H1 (cell line): ENCODE data around the gene STRIP2. TPM values are rescaled to one million over a fixed set of nuclear protein-coding genes. Genes with fewer than 3 reads are reported as not detected.

ENCODE experiments used
- CTCF ChIA-PET: fragments of 300-600 bp; sonication (Branson Sonifier 250); formaldehyde crosslinking; loops from one replicate; lab custom pipeline; 2021; ENCODE audit not compliant: partially characterized antibody; lab: Charles Lee
- POLR2A ChIA-PET: fragments of 300-600 bp; sonication (Branson Sonifier 250); formaldehyde crosslinking; loops from one replicate; lab custom pipeline; 2021; ENCODE audit warnings: inconsistent platforms; ENCODE audit not compliant: partially characterized antibody; lab: Charles Lee
- DNase-seq, 2 experiments: peaks; one replicate each; pipeline versions ENCODE4 v3.0.0 to v3.0.0-alpha.2; 2010 to 2022; ENCODE audit warnings: low spot score in 2 of 2, low read depth in 1 of 2, mixed read lengths in 1 of 2
- FAIRE-seq: peaks from 2 replicates; lab custom pipeline; 2011; peaks lifted over from hg19 to GRCh38; lab: Jason Lieb, UNC
- H2AFZ ChIP-seq: 2 replicates; pipeline ENCODE4 v1.8.1; 2012; ENCODE audit warnings: low read length, inconsistent platforms
- H2AK5ac ChIP-seq: 2 replicates; pipeline ENCODE4 v1.6.1; 2013; ENCODE audit warnings: low read depth, low read length
- H2BK120ac ChIP-seq: replicated peaks from 2 replicates; pipeline ENCODE3; 2013; ENCODE audit warnings: low read depth, low read length, inconsistent platforms
- H2BK12ac ChIP-seq: 2 replicates; pipeline ENCODE4 v1.6.1; 2013; ENCODE audit warnings: low read depth, low read length
- H2BK15ac ChIP-seq: 2 replicates; pipeline ENCODE4 v1.6.1; 2013; ENCODE audit warnings: low read length
- H2BK20ac ChIP-seq: 2 replicates; pipeline ENCODE4 v1.6.1; 2013; ENCODE audit warnings: low read length
- H2BK5ac ChIP-seq: 2 replicates; pipeline ENCODE4 v1.6.1; 2013; ENCODE audit warnings: low read depth, low read length
- H3K14ac ChIP-seq: 2 replicates; pipeline ENCODE4 v1.6.1; 2013; ENCODE audit warnings: inconsistent platforms; ENCODE audit not compliant: insufficient read length
- H3K18ac ChIP-seq: 2 replicates; pipeline ENCODE4 v1.6.1; 2013; ENCODE audit warnings: low read length; ENCODE audit errors: extremely low read depth
- H3K23ac ChIP-seq: 2 replicates; pipeline ENCODE4 v1.6.1; 2013; ENCODE audit warnings: inconsistent platforms; ENCODE audit not compliant: insufficient read length
- H3K23me2 ChIP-seq: 2 replicates; pipeline ENCODE4 v1.6.1; 2013; ENCODE audit warnings: low read depth, low read length
- H3K27ac ChIP-seq: 2 replicates; pipeline ENCODE4 v1.6.1; 2011; ENCODE audit warnings: low read depth, low read length, inconsistent platforms
- H3K27me3 ChIP-seq, 4 experiments: replicated peaks in 1 of 4; 1 replicate in 1 of 4; 2 replicates in 3 of 4; pipeline versions ENCODE4 v1.6.1 to v1.8.1; 2011 to 2013; ENCODE audit warnings: low read length in 3 of 4, mild to moderate bottlenecking in 3 of 4, inconsistent platforms in 2 of 4, mixed read lengths in 2 of 4, moderate library complexity in 1 of 4; ENCODE audit not compliant: control insufficient read depth in 3 of 4, insufficient read depth in 3 of 4; ENCODE audit errors: extremely low read depth in 1 of 4
- H3K36me3 ChIP-seq, 4 experiments: 2 replicates each; pipeline versions ENCODE4 v1.6.1 to v1.8.1; 2011 to 2013; ENCODE audit warnings: mild to moderate bottlenecking in 4 of 4, low read length in 3 of 4, moderate library complexity in 2 of 4, control low read depth in 1 of 4, inconsistent platforms in 1 of 4; ENCODE audit not compliant: insufficient read depth in 4 of 4, control insufficient read depth in 2 of 4
- H3K4ac ChIP-seq: replicated peaks from 2 replicates; pipeline ENCODE3; 2013; ENCODE audit warnings: low read length, low read depth, mixed read lengths, inconsistent platforms; ENCODE audit not compliant: insufficient read length
- H3K4me1 ChIP-seq, 4 experiments: replicated peaks in 1 of 4; 1 replicate in 1 of 4; 2 replicates in 3 of 4; pipeline versions ENCODE4 v1.6.1 to v1.8.1; 2011 to 2013; ENCODE audit warnings: low read length in 3 of 4, inconsistent platforms in 2 of 4, mixed read lengths in 1 of 4; ENCODE audit not compliant: insufficient read depth in 4 of 4, control insufficient read depth in 3 of 4
- H3K4me2 ChIP-seq, 2 experiments: 2 replicates each; pipeline versions ENCODE4 v1.6.1 to v1.8.1; 2011 to 2013; ENCODE audit warnings: low read depth in 2 of 2, low read length in 2 of 2, control low read depth in 1 of 2, inconsistent platforms in 1 of 2, mild to moderate bottlenecking in 1 of 2; ENCODE audit not compliant: insufficient read depth in 1 of 2
- H3K4me3 ChIP-seq, 4 experiments: fragments of 200-600, 300-600 bp in 1 of 4; sonication (generic), shearing (Covaris generic), sonication (Bioruptor Twin) in 1 of 4; 2 replicates each; pipeline versions ENCODE4 v1.5.1 to v1.8.1; 2011 to 2016; ENCODE audit warnings: low read length in 4 of 4, low read depth in 3 of 4, control low read depth in 2 of 4, inconsistent platforms in 2 of 4, mild to moderate bottlenecking in 2 of 4, mixed read lengths in 1 of 4, moderate library complexity in 1 of 4; ENCODE audit not compliant: insufficient read depth in 2 of 4; ENCODE audit errors: extremely low read depth in 1 of 4
- H3K56ac ChIP-seq: replicated peaks from 2 replicates; pipeline ENCODE3; 2013; ENCODE audit warnings: low read depth, mild to moderate bottlenecking, mixed read lengths, low read length, inconsistent platforms; ENCODE audit not compliant: insufficient read length
- H3K79me1 ChIP-seq: 2 replicates; pipeline ENCODE4 v1.6.1; 2013; ENCODE audit warnings: low read depth, low read length, control low read depth
- H3K79me2 ChIP-seq, 2 experiments: 2 replicates each; pipeline versions ENCODE4 v1.6.1 to v1.8.1; 2012 to 2013; ENCODE audit warnings: low read length in 2 of 2, mild to moderate bottlenecking in 2 of 2, inconsistent platforms in 1 of 2; ENCODE audit not compliant: insufficient read depth in 2 of 2, control insufficient read depth in 1 of 2
- H3K9ac ChIP-seq, 4 experiments: replicated peaks in 1 of 4; 1 replicate in 1 of 4; 2 replicates in 3 of 4; pipeline versions ENCODE4 v1.6.1 to v1.8.1; 2011 to 2013; ENCODE audit warnings: low read depth in 3 of 4, low read length in 3 of 4, control low read depth in 2 of 4, mild to moderate bottlenecking in 2 of 4, moderate library complexity in 2 of 4, inconsistent platforms in 1 of 4; ENCODE audit errors: extremely low read depth in 1 of 4
- H3K9me3 ChIP-seq, 2 experiments: 2 replicates each; pipeline versions ENCODE4 v1.6.1 to v1.8.1; 2012 to 2013; ENCODE audit warnings: mild to moderate bottlenecking in 2 of 2, moderate library complexity in 2 of 2, control low read depth in 1 of 2, inconsistent platforms in 1 of 2, low read depth in 1 of 2, low read length in 1 of 2, mixed read lengths in 1 of 2; ENCODE audit not compliant: insufficient read depth in 2 of 2
- H4K20me1 ChIP-seq, 2 experiments: replicated peaks in 1 of 2; 2 replicates each; pipeline versions ENCODE3 to v1.8.1; 2011 to 2013; ENCODE audit warnings: inconsistent platforms in 2 of 2, low read length in 2 of 2, mild to moderate bottlenecking in 1 of 2; ENCODE audit not compliant: insufficient read depth in 2 of 2, control insufficient read depth in 1 of 2
- H4K5ac ChIP-seq: 2 replicates; pipeline ENCODE4 v1.6.1; 2013; ENCODE audit warnings: low read length, low read depth, mixed read lengths, inconsistent platforms; ENCODE audit not compliant: insufficient read length
- H4K8ac ChIP-seq: 2 replicates; pipeline ENCODE4 v1.8.0; 2013; ENCODE audit warnings: mild to moderate bottlenecking, moderate library complexity, low read length, inconsistent platforms; ENCODE audit not compliant: insufficient read depth; ENCODE audit errors: extremely low read depth
- H4K91ac ChIP-seq: replicated peaks from 2 replicates; pipeline ENCODE3; 2013; ENCODE audit warnings: low read length, mixed read lengths, inconsistent platforms; ENCODE audit not compliant: insufficient read length
- CTBP2 ChIP-seq: IDR thresholded peaks from 2 replicates; pipeline ENCODE4 v1.7.0; 2011; ENCODE audit warnings: borderline replicate concordance, mild to moderate bottlenecking, moderate library complexity, mixed read lengths, low read length; ENCODE audit not compliant: insufficient read depth, insufficient read length
- EZH2 ChIP-seq: fragments of 200-600 bp; sonication (generic); IDR thresholded peaks from 2 replicates; pipeline ENCODE4 v1.7.1; 2012; ENCODE audit warnings: low read depth, mild to moderate bottlenecking, moderate library complexity, low read length, inconsistent platforms; ENCODE audit not compliant: severe bottlenecking
- MAFK ChIP-seq: IDR thresholded peaks from 2 replicates; pipeline ENCODE4 v1.6.1; 2012; ENCODE audit warnings: low read depth, mild to moderate bottlenecking, improper control_type of control experiment, low read length
- SIRT6 ChIP-seq: IDR thresholded peaks from one replicate; pipeline ENCODE4 v1.7.1; 2012; ENCODE audit warnings: low read length, inconsistent platforms
- SIX5 ChIP-seq: IDR thresholded peaks from 2 replicates; pipeline ENCODE4 v1.6.1; 2011; ENCODE audit warnings: mild to moderate bottlenecking, low read depth, low read length
- ZNF274 ChIP-seq: IDR thresholded peaks from 2 replicates; pipeline ENCODE4 v1.7.0; 2012; ENCODE audit warnings: low read length, borderline replicate concordance; ENCODE audit errors: extremely low read depth
- polyA plus RNA-seq, 7 experiments: library from polyadenylated mRNA; depleted of rRNA in 3 of 7; stranded (reverse) in 5 of 7; unstranded in 2 of 7; fragments of >200 nt in 5 of 7; fragments of 200-250 nt in 2 of 7; gene quantifications; 1 replicate in 5 of 7; 2 replicates in 1 of 7; 4 replicates in 1 of 7; pipeline versions ENCODE4 v1.2.1 to v1.2.3, GENCODE V29; 2011 to 2013; ENCODE audit warnings: missing spikeins in 2 of 7, mixed read lengths in 2 of 7
- total RNA-seq: library from RNA; stranded (reverse); fragmentation: NEBNext Ultra II Directional; extraction: Animal tissue kit (Norgen Biotek cat#: 25700); gene quantifications from 2 replicates; pipeline ENCODE4 v1.2.1, GENCODE V29; 2021
- TF ChIP-seq, protein P1 (sequence below): IDR thresholded peaks from 2 replicates; pipeline ENCODE4 v1.6.1; 2012; ENCODE audit warnings: inconsistent platforms
- TF ChIP-seq, protein P2 (sequence below): IDR thresholded peaks from 2 replicates; pipeline ENCODE4 v1.6.1; 2011; ENCODE audit warnings: low read depth, mild to moderate bottlenecking, low read length; ENCODE audit not compliant: insufficient read depth
- TF ChIP-seq, protein P3 (sequence below): IDR thresholded peaks from 2 replicates; pipeline ENCODE4 v1.6.1; 2012; ENCODE audit warnings: low read length, inconsistent platforms
- TF ChIP-seq, protein P4 (sequence below): IDR thresholded peaks from 2 replicates; pipeline ENCODE4 v1.6.1; 2011; ENCODE audit warnings: low read length, improper control_type of control experiment

Gene STRIP2
- total and polyA plus RNA-seq, 2 of the 8 experiments (the other 6 are each of a cell fraction or from before 2014, with no cell fraction given): 5.3 to 8.2 TPM

DNA sequence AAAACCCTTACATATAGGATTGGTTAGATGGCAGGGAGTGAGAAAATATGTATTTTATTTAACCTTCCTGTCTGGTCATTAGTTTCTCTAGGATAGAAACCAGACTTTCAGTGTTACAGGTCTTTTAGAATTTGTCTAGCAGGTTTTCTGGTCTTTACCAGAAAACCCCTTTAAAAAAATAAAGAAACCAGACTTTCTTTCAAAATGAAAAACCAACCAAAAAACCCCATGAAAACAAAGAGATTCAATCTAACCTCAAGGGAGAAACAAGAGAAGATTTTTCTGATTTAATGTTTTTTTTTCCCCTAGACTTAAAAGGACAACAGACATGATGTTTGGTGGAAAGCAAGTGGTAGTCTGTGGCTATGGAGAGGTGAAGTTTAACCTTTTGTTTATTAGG lies 28.7 kb upstream of the STRIP2 start:
- Histone ChIP-seq H3K27ac (no peak overlapping the region), H4K91ac (no peak overlapping the region), H3K36me3 (peaks cover 0 to 8% (median 3%) of the 10 kb centered on the region in 4 experiments; a peak in 3 of 8 replicates), H3K79me1 (no peaks in the 10 kb centered on the region), H3K56ac (no peak overlapping the region), H2BK5ac (no peak overlapping the region), H2BK120ac (no peak overlapping the region), H3K9me3 (no peaks in the 10 kb centered on the region), H3K23ac (no peak overlapping the region), H3K4ac (no peak overlapping the region), H3K9ac (no peak overlapping the region), H3K4me1 (peaks cover 0 to 3% (median 1%) of the 10 kb centered on the region in 4 experiments; a peak in 1 of 7 replicates), H3K18ac (no peak overlapping the region), H3K4me2 (no peak overlapping the region), H2BK15ac (no peak overlapping the region), H3K27me3 (no peaks in the 10 kb centered on the region), H2BK12ac (no peak overlapping the region), H3K14ac (no peak overlapping the region), H2AFZ (no peak overlapping the region), H4K5ac (no peak overlapping the region), H3K23me2 (no peaks in the 10 kb centered on the region), H2BK20ac (no peak overlapping the region), H4K20me1 (no peaks in the 10 kb centered on the region), H3K79me2 (no peaks in the 10 kb centered on the region), H2AK5ac (no peak overlapping the region), H3K4me3 (no peak overlapping the region), H4K8ac (no peak overlapping the region)
- FAIRE-seq (no peak), DNase-seq (no peak)
- CTCF ChIA-PET: interaction anchor here (0.6 to 3.7 kb wide), 3 partner anchors 16 to 38 kb away, joined by 3 to 18 read pairs (median 4); no protein-coding TSS in a partner anchor
- POLR2A ChIA-PET: no interaction called here
- TF ChIP-seq SIX5 (no peak), CTBP2 (no peak), SIRT6 (no peak), EZH2 (no peak), MAFK (no peak), ZNF274 (no peak)
- TF ChIP-seq, protein P1, sequence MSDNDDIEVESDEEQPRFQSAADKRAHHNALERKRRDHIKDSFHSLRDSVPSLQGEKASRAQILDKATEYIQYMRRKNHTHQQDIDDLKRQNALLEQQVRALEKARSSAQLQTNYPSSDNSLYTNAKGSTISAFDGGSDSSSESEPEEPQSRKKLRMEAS: no peak
- TF ChIP-seq, protein P2, sequence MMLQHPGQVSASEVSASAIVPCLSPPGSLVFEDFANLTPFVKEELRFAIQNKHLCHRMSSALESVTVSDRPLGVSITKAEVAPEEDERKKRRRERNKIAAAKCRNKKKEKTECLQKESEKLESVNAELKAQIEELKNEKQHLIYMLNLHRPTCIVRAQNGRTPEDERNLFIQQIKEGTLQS: no peak
- TF ChIP-seq, protein P3, sequence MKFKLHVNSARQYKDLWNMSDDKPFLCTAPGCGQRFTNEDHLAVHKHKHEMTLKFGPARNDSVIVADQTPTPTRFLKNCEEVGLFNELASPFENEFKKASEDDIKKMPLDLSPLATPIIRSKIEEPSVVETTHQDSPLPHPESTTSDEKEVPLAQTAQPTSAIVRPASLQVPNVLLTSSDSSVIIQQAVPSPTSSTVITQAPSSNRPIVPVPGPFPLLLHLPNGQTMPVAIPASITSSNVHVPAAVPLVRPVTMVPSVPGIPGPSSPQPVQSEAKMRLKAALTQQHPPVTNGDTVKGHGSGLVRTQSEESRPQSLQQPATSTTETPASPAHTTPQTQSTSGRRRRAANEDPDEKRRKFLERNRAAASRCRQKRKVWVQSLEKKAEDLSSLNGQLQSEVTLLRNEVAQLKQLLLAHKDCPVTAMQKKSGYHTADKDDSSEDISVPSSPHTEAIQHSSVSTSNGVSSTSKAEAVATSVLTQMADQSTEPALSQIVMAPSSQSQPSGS: no peak
- TF ChIP-seq, protein P4, sequence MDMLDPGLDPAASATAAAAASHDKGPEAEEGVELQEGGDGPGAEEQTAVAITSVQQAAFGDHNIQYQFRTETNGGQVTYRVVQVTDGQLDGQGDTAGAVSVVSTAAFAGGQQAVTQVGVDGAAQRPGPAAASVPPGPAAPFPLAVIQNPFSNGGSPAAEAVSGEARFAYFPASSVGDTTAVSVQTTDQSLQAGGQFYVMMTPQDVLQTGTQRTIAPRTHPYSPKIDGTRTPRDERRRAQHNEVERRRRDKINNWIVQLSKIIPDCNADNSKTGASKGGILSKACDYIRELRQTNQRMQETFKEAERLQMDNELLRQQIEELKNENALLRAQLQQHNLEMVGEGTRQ: no peak
